Anterior cingulate cortex (tissue), 58 donors: ENCODE measurements around the gene CD247.

Experiments used
- DNase-seq, 58 donors: peaks; one replicate each; lab custom pipeline; 2025; lab: John Stamatoyannopoulos, UW

The CD247 gene

DNA sequence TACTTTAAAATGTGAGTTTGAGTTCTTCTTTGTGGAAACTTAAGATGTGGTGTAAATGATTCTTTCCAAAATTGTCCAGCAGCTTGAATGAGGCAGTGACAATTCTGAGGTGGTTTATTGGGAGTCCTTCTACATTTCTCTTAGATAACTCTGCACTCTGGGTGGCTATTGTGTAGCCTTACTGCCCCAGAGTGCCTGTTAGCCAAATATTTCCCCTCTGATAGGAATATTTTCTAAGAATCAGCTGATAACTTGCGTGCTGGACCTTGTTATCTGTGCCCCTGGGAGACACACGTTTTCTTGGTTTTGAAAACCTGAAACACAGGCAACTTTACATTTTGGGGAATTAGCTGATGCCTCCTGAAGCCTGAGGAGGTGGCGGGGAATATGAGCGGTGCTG is 91.6 kb downstream of the CD247 start:
- no peak for DNase-seq

- DNase-seq, result no peak
Measured at GRCh38 chr1:167425482-167425881, 92.8 kb downstream of the CD247 start.

- no peak for DNase-seq
Measured at GRCh38 chr1:167423684-167424619, 94.4 kb downstream of the CD247 start.

- no peak for DNase-seq
Measured at GRCh38 chr1:167420510-167420909, 97.8 kb downstream of the CD247 start.

DNA sequence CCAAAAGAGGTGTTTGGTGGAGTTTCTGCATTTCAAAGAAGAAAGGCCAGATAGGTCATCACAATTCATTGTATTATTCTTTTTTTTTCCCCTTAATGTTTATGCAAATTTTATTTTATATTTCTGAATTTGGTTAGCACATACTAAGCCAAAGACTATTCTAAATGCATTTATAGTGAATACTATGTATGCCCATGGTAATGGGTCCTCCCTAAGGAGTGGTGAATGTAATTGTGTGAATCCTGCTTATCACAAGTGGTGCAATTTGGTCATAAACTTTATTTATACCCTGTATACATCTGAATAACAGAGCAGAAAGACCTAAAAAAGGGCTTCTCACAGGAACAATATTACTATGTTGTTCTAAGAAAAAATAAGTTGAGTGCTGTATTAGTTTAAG is 99.1 kb downstream of the CD247 start:
- DNase-seq, result no peak

GRCh38 chr1:167418391-167418790 is 99.9 kb downstream of the CD247 start:
- no peak for DNase-seq

DNA sequence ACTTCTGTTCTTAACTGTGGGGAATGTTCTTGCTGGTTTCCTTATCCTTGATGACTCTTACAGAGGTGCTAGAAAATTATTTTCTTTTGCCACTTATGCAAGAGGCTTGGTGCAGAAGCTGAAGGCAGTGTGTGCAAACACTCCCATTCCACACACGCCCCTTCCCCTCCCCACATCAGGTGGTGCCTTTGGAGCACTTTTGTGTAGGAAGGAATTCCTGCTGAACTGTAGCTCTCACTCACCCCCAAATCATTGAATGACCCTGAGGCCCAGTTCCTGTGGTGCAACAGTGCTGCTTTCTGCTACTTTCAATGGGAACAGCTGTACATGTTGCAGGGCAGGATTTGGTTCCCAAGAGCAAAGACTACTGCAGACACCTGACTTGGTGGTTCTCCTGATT is 101.8 kb downstream of the CD247 start:
- no peak for DNase-seq

DNA sequence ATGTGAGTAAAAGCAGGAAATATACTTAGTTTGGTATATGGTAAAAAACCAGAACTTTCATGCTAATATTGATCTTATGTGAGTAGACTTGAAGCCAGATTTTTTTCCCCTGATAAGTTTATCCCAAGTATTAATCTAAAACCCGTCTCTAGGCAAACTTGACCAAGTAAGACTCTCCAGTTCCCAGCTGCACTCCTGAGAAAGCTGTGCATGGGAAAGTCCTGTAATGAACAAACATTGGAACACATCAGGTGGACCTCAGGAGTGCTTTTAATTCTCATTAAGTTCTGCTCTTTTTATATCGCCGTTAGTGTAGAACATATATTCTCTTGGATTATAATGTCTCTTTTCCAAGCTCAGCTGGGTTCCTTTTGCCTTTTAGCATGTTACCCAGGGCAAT is 105.0 kb downstream of the CD247 start:
- no peak for DNase-seq

- DNase-seq, result no peak
Measured at GRCh38 chr1:167412920-167413319, 105.4 kb downstream of the CD247 start.

GRCh38 chr1:167412072-167412471 is 106.3 kb downstream of the CD247 start:
- no peak for DNase-seq

- no peak for DNase-seq
Measured at GRCh38 chr1:167409183-167409582, 109.1 kb downstream of the CD247 start.

- DNase-seq, result no peak
Measured at GRCh38 chr1:167408355-167408754, 110.0 kb downstream of the CD247 start.

DNA sequence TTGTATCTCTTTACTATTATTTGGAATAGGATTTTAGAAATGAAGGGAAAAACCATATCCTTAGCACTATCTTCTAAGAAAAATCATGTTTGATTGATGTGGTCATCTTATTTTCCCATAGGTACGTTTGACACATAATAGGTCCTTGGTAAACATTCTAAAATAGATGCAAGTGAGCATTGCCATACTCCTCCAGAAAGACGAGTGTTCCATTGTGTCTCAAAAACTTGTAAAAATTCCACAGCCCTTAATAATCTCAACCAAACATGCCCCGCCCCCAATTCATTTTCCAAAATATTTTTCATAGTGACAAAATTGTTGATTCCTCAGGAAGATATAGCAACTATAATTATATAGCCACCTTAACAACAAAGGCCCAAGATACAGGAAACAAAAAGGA is 113.4 kb downstream of the CD247 start:
- DNase-seq, result no peak

DNA sequence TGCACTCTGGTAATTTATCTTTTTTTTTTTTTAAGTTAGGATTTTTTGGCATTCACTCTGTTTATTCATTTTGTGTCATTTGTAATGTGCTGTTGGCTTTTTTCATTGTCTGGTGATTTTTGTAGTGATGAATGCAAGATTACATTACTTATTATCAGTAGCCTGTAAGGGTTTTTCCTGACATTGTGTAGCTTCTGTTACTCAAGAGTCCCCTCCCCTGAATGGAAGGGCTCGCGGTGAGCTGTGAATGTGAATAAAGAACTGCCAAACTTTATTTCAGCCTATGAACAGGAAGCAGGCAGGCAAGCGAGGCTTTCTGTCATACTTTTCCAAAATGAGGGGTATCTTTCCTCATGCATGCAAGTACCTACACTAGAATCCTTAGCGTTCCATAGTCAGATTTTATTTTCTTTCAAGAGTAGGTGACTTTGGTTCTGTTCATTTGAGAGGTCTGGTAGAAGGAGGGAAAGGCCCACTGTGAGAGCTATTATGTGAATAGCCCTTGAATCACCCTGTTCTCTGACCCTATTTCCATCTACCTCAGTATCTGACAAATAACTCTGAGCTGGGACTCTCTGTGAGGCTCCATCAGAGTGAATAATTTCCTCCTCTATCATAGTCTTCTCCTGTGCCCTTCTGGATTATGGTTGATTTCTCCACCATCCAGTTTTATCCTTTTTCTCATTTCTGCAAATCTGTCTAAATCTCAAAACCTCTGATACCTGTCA is 114.0 kb downstream of the CD247 start:
- DNase-seq, result no peak

DNA sequence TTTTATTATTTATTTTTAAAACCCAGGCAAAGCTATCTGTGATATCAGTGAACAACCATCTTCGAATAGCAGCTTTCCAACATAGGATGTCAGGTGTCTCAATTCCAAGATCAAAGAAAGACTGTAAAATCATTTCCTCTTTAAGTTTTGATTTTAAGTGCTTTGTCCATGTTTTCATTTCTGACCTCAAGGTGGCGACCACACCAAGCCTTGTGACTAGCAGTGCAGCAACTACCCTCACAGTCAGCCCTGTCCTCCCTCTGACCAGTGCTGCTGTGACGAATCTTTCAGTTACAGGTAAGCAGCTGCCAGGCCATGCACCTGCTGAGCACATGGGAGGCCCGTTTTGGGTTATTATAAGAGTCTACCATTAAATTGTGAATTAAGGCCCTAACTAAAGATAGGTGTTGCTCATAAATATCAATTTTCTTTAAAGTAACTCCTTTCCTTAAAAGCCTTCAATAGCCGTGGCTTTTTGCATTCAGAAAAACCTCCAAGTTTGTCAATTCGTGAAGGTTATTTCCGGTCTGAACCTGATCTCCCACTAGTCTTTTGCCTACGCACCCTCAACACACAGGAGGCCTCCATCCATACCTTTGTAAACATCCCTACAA is 117.0 kb downstream of the CD247 start:
- peak in 13 of 58 donors; percentile 2 to 32 (median 8) for DNase-seq

GRCh38 chr1:167400359-167400953 is 117.9 kb downstream of the CD247 start:
- no peak for DNase-seq

GRCh38 chr1:167392200-167392696 is 126.1 kb downstream of the CD247 start:
- DNase-seq, result no peak

DNA sequence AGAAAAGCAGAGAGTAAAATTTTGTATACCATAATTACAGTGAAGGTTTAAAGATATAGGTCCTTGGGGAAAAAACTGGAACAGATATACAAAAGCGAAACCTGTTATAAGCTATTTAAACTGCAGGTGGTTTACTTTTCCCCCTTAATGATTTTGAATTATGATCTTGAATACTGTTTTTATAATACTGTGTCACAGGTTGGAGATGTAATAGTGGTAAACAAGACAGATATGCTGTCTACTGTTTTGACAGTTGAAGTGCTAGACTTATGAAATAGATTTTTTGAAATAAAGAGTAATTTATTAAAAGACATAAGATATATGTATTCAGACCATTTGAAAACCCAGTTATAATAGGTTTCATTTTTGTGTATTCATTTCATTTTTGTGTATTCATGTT is 129.4 kb downstream of the CD247 start:
- no peak for DNase-seq

DNA sequence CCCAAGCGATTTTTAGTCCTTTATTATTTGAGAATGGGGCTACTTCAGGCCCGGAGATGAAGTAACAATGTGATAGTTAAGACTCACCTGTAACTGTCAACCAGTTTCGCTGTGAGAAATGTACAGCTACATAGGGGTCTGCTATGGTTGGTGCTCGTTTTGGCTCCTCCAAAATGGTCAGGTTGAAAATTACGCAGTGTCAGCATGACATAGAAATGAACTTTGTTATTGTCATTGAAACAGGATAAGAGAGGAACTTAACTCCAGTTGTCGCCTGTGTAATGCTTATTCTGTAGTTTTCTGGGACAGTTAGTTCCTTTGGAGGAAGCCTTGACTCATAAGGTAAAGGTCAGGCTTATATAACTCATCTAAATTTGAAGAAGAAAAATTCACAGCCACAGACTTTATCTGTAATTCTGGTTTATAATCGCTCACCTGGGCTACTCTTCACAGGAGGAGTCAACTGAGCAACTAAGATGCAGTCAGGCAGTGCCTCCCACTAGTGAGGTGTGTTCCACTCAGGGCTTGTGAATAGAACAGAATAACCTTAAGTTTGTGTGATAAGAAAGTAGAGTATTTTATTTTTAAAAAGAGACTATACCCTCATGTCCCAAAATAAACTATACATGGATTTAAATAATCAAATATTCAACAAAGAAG is 130.9 kb downstream of the CD247 start:
- no peak for DNase-seq
